IMR-90 (cell line): ENCODE data around the gene ATP1A1. TPM values are rescaled to one million over a fixed set of nuclear protein-coding genes. Genes with fewer than 3 reads are reported as not detected.

ENCODE experiments used
- ATAC-seq: fragments of 200-7000 bp; cut with Tn5 transposase; 2 replicates; pipeline ENCODE4 v1.9.1; 2020; ENCODE audit warnings: low read depth, mild to moderate bottlenecking, moderate library complexity
- BruUV-seq: library from RNA; stranded (reverse); fragments of 400-500 nt; replicated peaks from 2 replicates; lab custom pipeline; 2021; lab: Mats Ljungman, UMichigan
- CTCF ChIA-PET: fragments of 300-600 bp; formaldehyde crosslinking; extraction: SDS; loops from one replicate; lab custom pipeline; 2021; ENCODE audit warnings: antibody characterized with exemption; lab: Yijun Ruan, JAX
- POLR2A ChIA-PET: fragments of 300-600 bp; sonication (Branson Sonifier 250); formaldehyde crosslinking; loops from one replicate; lab custom pipeline; 2022; ENCODE audit warnings: antibody characterized with exemption; ENCODE audit not compliant: unreplicated experiment; lab: Charles Lee
- DNase-seq: peaks from one replicate; pipeline ENCODE4 v3.0.0; 2013
- H2AFZ ChIP-seq: replicated peaks from 2 replicates; pipeline ENCODE3; 2013; ENCODE audit warnings: low read length, mild to moderate bottlenecking; ENCODE audit not compliant: poor library complexity
- H2AK5ac ChIP-seq: 2 replicates; pipeline ENCODE4 v1.6.1; 2013; ENCODE audit warnings: low read depth, low read length, inconsistent platforms
- H2AK9ac ChIP-seq: replicated peaks from 2 replicates; pipeline ENCODE3; 2013; ENCODE audit warnings: mild to moderate bottlenecking, low read depth, low read length, moderate library complexity; ENCODE audit not compliant: poor library complexity
- H2BK120ac ChIP-seq: 2 replicates; pipeline ENCODE4 v1.6.1; 2013; ENCODE audit warnings: low read depth, low read length, inconsistent platforms
- H2BK15ac ChIP-seq: 3 replicates; pipeline ENCODE4 v1.6.1; 2013; ENCODE audit warnings: low read depth, low read length, inconsistent platforms
- H2BK20ac ChIP-seq: 2 replicates; pipeline ENCODE4 v1.6.1; 2013; ENCODE audit warnings: low read depth, mild to moderate bottlenecking, inconsistent platforms, low read length, moderate library complexity
- H2BK5ac ChIP-seq: 2 replicates; pipeline ENCODE4 v1.6.1; 2013; ENCODE audit warnings: mild to moderate bottlenecking, low read depth, low read length, inconsistent platforms; ENCODE audit not compliant: poor library complexity, severe bottlenecking
- H3K14ac ChIP-seq: replicated peaks from 2 replicates; pipeline ENCODE4 v1.6.1; 2013; ENCODE audit warnings: low read depth, low read length, inconsistent platforms
- H3K18ac ChIP-seq: 2 replicates; pipeline ENCODE4 v1.6.1; 2013; ENCODE audit warnings: low read depth, low read length, control low read depth
- H3K23ac ChIP-seq: 2 replicates; pipeline ENCODE4 v1.6.1; 2013; ENCODE audit warnings: low read depth, low read length, inconsistent platforms
- H3K27ac ChIP-seq: 2 replicates; pipeline ENCODE4 v1.5.1; 2013; ENCODE audit warnings: mild to moderate bottlenecking, control low read depth, low read length; ENCODE audit not compliant: insufficient read depth
- H3K27me3 ChIP-seq: 2 replicates; pipeline ENCODE4 v1.6.1; 2013; ENCODE audit warnings: low read length; ENCODE audit not compliant: control insufficient read depth, insufficient read depth
- H3K36me3 ChIP-seq: 2 replicates; pipeline ENCODE4 v1.6.1; 2013; ENCODE audit warnings: low read length, mixed read lengths; ENCODE audit not compliant: control insufficient read depth, insufficient read depth
- H3K4ac ChIP-seq: 2 replicates; pipeline ENCODE4 v1.6.1; 2013; ENCODE audit warnings: low read depth, low read length, inconsistent platforms
- H3K4me1 ChIP-seq: 2 replicates; pipeline ENCODE4 v1.6.1; 2013; ENCODE audit warnings: low read length, mixed read lengths; ENCODE audit not compliant: control insufficient read depth, insufficient read depth
- H3K4me2 ChIP-seq: 2 replicates; pipeline ENCODE4 v1.6.1; 2013; ENCODE audit warnings: low read depth, mild to moderate bottlenecking, control low read depth, low read length, moderate library complexity
- H3K4me3 ChIP-seq: 2 replicates; pipeline ENCODE4 v1.5.1; 2013; ENCODE audit warnings: low read depth, mild to moderate bottlenecking, control low read depth, low read length, moderate library complexity; ENCODE audit not compliant: insufficient read depth
- H3K56ac ChIP-seq: 2 replicates; pipeline ENCODE4 v1.6.1; 2013; ENCODE audit warnings: low read length, inconsistent platforms; ENCODE audit not compliant: insufficient read depth; ENCODE audit errors: extremely low read depth
- H3K79me1 ChIP-seq, 2 experiments: 2 replicates each; pipeline ENCODE4 v1.6.1; 2013; ENCODE audit warnings: low read length in 2 of 2, inconsistent platforms in 1 of 2, low read depth in 1 of 2
- H3K9ac ChIP-seq: 2 replicates; pipeline ENCODE4 v1.6.1; 2013; ENCODE audit warnings: low read depth, low read length, control low read depth
- H3K9me1 ChIP-seq: 2 replicates; pipeline ENCODE4 v1.6.1; 2013; ENCODE audit warnings: low read length, inconsistent platforms; ENCODE audit not compliant: insufficient read depth
- H3K9me3 ChIP-seq: 2 replicates; pipeline ENCODE4 v1.6.1; 2013; ENCODE audit warnings: low read length; ENCODE audit not compliant: control insufficient read depth, insufficient read depth
- H4K20me1 ChIP-seq: 2 replicates; pipeline ENCODE4 v1.6.1; 2013; ENCODE audit warnings: low read length, inconsistent platforms; ENCODE audit not compliant: insufficient read depth
- H4K5ac ChIP-seq: 2 replicates; pipeline ENCODE4 v1.6.1; 2013; ENCODE audit warnings: mild to moderate bottlenecking, low read depth, low read length, control low read depth
- H4K8ac ChIP-seq, 2 experiments: 2 replicates each; pipeline ENCODE4 v1.6.1; 2013; ENCODE audit warnings: low read depth in 2 of 2, low read length in 2 of 2, control low read depth in 1 of 2, inconsistent platforms in 1 of 2
- H4K91ac ChIP-seq: 2 replicates; pipeline ENCODE4 v1.6.1; 2013; ENCODE audit warnings: low read depth, low read length, inconsistent platforms; ENCODE audit not compliant: insufficient read depth
- MAFK ChIP-seq: IDR thresholded peaks from 2 replicates; pipeline ENCODE4 v1.6.1; 2012; ENCODE audit warnings: low read depth, low read length, improper control_type of control experiment
- NFE2L2 ChIP-seq: fragments of 150-350 bp; IDR thresholded peaks from 2 replicates; pipeline ENCODE4 v1.6.1; 2016; ENCODE audit warnings: low read depth, mild to moderate bottlenecking, low read length
- WGBS, 2 experiments: methylation state at CpG; one replicate each; pipeline versions ENCODE4 v1.1.5 to v1.1.7; 2013; ENCODE audit warnings: missing lambda C conversion rate in 2 of 2; ENCODE audit not compliant: insufficient read length in 1 of 2; ENCODE audit errors: extremely low coverage in 2 of 2; 5-methylcytosine and 5-hydroxymethylcytosine counted together
- dilution Hi-C: fragments of 300-500 bp; cut with HindIII; formaldehyde crosslinking; loops from one replicate; pipeline ENCODE4 v1.14.3; 2018; ENCODE audit warnings: low sequenced_read_pairs; ENCODE audit not compliant: unreplicated experiment
- in situ Hi-C: fragments of 300-500 bp; cut with MboI; formaldehyde crosslinking; loops from 3 replicates; pipeline ENCODE4 v1.14.3; 2019; ENCODE audit warnings: low sequenced_read_pairs, inconsistent platforms, mixed read lengths
- intact Hi-C: fragments of 100-400 bp; cut with micrococcal nuclease; formaldehyde crosslinking; loops from 2 replicates; pipeline ENCODE4 v1.10.0; 2022
- polyA plus RNA-seq, 3 experiments: library from polyadenylated mRNA; depleted of rRNA; stranded (reverse); fragments of >200 nt; gene quantifications; 2 replicates each; pipeline ENCODE4 v1.2.3, GENCODE V29; 2012; ENCODE audit warnings: low replicate concordance in 1 of 3
- total RNA-seq: library from RNA; depleted of rRNA; stranded (reverse); fragments of >200 nt; gene quantifications from 2 replicates; pipeline ENCODE4 v1.2.3, GENCODE V29; 2012
- TF ChIP-seq, protein P1 (sequence below): fragments of 150-350 bp; IDR thresholded peaks from 2 replicates; pipeline ENCODE4 v1.6.1; 2017; ENCODE audit warnings: mild to moderate bottlenecking, antibody characterized with exemption, low read length, low read depth

ATP1A1 gene
- total and polyA plus RNA-seq, 2 of the 4 experiments (the other 2 are of a cell fraction) = 116 to 125 TPM

DNA sequence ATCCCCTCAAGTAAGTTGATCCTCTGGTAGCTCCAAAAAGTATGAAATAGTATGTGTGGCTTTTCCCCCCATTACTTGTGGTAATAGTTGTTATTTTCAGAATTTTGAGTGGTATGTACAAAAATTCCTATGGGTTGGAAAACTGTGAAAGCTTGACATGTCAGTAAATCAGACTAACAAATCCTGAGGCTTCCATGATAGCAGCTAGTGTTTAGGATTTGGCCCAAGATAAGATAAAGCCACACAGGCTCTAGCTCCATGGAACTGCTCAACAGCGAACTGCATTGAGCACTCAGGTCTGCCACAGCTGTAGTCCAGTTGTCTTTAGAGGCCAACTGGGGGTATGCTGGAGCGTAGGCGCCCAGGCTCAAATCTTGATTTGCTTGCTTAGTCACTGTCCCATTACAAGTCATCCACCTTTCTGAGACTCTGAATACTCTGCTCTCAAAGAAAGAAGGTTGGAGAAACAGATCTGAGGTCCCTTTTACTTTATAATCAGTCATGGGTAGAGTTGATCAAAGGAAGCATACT lies 28.7 kb downstream of the ATP1A1 start:
- Histone ChIP-seq H2AFZ (no peak overlapping the region), H3K4me1 (no peaks in the 10 kb centered on the region), H3K79me1 (no peaks in the 10 kb centered on the region), H3K9ac (no peak overlapping the region), H4K8ac (no peak overlapping the region), H2BK20ac (no peak overlapping the region), H3K4me3 (no peak overlapping the region), H2BK15ac (no peak overlapping the region), H3K56ac (no peak overlapping the region), H3K9me1 (peaks cover 11% of the 10 kb centered on the region), H2AK5ac (no peak overlapping the region), H4K91ac (no peak overlapping the region), H3K27me3 (no peaks in the 10 kb centered on the region), H4K5ac (no peak overlapping the region), H3K23ac (no peak overlapping the region), H3K4me2 (no peak overlapping the region), H3K4ac (no peak overlapping the region), H3K27ac (no peak overlapping the region), H2BK5ac (no peak overlapping the region), H4K20me1 (no peaks in the 10 kb centered on the region), H2BK120ac (no peak overlapping the region), H3K14ac (no peak overlapping the region), H3K18ac (no peak overlapping the region), H3K36me3 (peaks cover 77% of the 10 kb centered on the region), H3K9me3 (no peaks in the 10 kb centered on the region), H2AK9ac (no peak overlapping the region)
- DNase-seq (no peak), ATAC-seq (no peak)
- POLR2A ChIA-PET = no interaction called here
- WGBS, 2 experiments = 80% methylated on average over 1 of the region's 3 CpGs; no CpG with 5 or more reads in 1 of the 2 experiments
- no TSS peak for BruUV-seq
- in situ Hi-C loops (no loop called here), intact Hi-C loops (no loop called here), dilution Hi-C loops (no loop called here)
- TF ChIP-seq, protein P1, sequence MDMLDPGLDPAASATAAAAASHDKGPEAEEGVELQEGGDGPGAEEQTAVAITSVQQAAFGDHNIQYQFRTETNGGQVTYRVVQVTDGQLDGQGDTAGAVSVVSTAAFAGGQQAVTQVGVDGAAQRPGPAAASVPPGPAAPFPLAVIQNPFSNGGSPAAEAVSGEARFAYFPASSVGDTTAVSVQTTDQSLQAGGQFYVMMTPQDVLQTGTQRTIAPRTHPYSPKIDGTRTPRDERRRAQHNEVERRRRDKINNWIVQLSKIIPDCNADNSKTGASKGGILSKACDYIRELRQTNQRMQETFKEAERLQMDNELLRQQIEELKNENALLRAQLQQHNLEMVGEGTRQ = no peak
- no peak for TF ChIP-seq NFE2L2
- no peak for TF ChIP-seq MAFK
- CTCF ChIA-PET = no interaction called here
